ENCODE data around the gene C1QTNF8.

The C1QTNF8 gene

GRCh38 chr16:1121601-1122397 is 25.8 kb upstream of the C1QTNF8 start:
- DNase-seq (ENCODE audit: insufficient read length, low spot score) (no peak), FAIRE-seq (no peak)
- TF ChIP-seq, protein P1, sequence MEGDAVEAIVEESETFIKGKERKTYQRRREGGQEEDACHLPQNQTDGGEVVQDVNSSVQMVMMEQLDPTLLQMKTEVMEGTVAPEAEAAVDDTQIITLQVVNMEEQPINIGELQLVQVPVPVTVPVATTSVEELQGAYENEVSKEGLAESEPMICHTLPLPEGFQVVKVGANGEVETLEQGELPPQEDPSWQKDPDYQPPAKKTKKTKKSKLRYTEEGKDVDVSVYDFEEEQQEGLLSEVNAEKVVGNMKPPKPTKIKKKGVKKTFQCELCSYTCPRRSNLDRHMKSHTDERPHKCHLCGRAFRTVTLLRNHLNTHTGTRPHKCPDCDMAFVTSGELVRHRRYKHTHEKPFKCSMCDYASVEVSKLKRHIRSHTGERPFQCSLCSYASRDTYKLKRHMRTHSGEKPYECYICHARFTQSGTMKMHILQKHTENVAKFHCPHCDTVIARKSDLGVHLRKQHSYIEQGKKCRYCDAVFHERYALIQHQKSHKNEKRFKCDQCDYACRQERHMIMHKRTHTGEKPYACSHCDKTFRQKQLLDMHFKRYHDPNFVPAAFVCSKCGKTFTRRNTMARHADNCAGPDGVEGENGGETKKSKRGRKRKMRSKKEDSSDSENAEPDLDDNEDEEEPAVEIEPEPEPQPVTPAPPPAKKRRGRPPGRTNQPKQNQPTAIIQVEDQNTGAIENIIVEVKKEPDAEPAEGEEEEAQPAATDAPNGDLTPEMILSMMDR (IDR thresholded peaks at IDR 0.05; ENCODE audit: insufficient read depth, missing control alignments), result no peak

GRCh38 chr16:1121009-1121408 is 25.0 kb upstream of the C1QTNF8 start:
- no peak for DNase-seq (ENCODE audit: insufficient read length, low spot score)
- no peak for FAIRE-seq
- TF ChIP-seq, protein P1 (IDR thresholded peaks at IDR 0.05; ENCODE audit: insufficient read depth, missing control alignments), result no peak

- DNase-seq (ENCODE audit: insufficient read length, low spot score), result no peak
- TF ChIP-seq, protein P1 (IDR thresholded peaks at IDR 0.05; ENCODE audit: insufficient read depth, missing control alignments), result no peak
- no peak for FAIRE-seq
These were observed 24.5 kb upstream of the C1QTNF8 start for GRCh38 chr16:1120577-1120941.

DNA sequence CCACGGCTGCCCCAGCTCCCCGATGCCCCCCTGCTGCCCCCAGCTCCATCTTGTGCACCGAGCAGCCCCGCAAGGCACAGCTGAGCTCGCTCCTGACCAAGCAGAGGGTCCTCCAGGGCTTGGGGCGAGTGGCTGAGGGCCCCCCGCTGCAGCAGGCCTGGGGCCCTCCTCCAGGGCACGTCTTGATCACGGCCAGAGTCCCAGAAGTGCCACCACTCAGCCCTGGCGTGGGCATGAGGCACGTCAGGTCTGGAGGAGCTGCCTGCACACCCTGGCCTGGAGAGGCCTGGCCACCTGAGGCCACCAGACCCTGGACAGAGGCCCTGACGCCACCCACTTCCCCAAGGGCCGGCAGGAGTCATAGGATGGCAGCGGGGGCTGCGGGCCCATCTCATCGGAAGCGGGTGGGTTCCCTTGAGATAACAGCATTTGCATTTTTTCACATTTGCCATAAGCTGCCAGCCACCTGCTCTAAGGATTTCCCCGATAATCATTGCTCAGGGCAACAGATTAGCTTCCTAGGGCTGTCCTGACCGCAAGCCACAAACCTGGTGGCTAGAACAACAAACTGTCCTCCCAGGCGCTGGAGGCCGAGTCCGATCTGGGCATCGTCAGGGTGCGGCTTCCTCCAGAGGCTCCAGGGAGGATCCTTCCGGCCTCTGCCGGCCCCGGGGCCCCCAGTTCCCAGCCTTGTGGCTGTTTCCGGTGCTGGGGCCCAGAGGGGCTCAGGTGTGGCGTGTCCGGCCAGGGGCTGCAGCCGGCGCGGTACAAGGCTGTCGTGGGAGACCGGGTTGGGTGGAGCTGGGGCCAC is 23.9 kb upstream of the C1QTNF8 start:
- DNase-seq (ENCODE audit: insufficient read length, low spot score), result peak; percentile 97
- TF ChIP-seq, protein P1 (IDR thresholded peaks at IDR 0.05; ENCODE audit: insufficient read depth, missing control alignments), result no peak
- no peak for FAIRE-seq

GRCh38 chr16:1119129-1119528 is 23.1 kb upstream of the C1QTNF8 start:
- no peak for FAIRE-seq
- TF ChIP-seq, protein P1 (IDR thresholded peaks at IDR 0.05; ENCODE audit: insufficient read depth, missing control alignments), result no peak

GRCh38 chr16:1117926-1118325 is 21.9 kb upstream of the C1QTNF8 start:
- TF ChIP-seq, protein P1 (IDR thresholded peaks at IDR 0.05; ENCODE audit: insufficient read depth, missing control alignments), result no peak
- DNase-seq (ENCODE audit: insufficient read length, low spot score) (no peak), FAIRE-seq (no peak)

More at GRCh38 chr16:1119129-1119528, 23.1 kb upstream of the C1QTNF8 start:
- DNase-seq (ENCODE audit: insufficient read length, low spot score), result no peak

All from D721Med (cell line).